CD4-positive, alpha-beta T cell treated with Interleukin-15 for 4 hours (primary cell): ENCODE data around the gene ERF.
"Not testable (repeated sequence)": the region's sequence is repeated elsewhere in the genome, so short reads cannot be mapped to it uniquely, and the experiment has no call there.

Source experiments
- DNase-seq: peaks from one replicate; pipeline ENCODE4 v3.0.0-alpha.2; 2020; ENCODE audit warnings: low spot score

The ERF gene

DNA sequence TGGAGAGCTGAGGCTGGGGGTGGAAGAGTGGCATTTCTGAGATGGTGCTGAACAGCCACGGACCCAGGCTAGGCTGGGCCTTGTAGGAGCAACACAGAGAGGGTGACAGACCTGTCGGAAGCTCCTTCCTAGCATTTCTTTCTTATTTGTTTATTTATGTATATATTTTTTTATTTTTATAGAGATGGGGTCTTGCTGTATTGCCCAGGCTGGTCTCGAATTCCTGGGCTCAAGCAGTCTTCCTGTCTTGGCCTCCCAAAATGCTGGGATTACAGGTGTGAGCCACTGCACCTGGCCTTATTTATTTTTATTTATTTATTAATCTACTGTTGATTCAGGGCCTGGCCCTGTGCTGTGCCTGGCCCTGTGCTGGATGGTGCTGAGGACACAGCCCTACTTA is 20.6 kb upstream of the ERF start:
- DNase-seq = no peak

DNA sequence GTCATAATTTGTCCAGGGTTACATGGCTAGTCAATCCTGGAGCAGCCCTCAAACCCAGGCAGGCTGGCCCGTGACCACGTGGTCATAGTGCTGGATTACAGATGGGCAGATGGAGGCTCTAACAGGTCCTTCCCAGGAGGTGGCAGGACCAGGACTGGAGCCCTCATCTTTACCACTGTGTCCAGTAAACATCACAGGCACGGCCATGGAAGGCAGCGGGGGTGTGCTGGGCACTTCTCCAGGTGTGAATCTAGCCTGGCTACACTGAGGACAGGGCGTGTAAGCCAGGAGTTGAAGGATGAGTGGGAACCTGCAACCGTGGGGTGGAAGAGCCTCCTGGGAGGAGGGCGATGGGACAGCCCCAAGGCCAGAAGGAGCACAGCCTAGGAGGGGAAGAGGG is 20.2 kb upstream of the ERF start:
- no peak for DNase-seq

DNA sequence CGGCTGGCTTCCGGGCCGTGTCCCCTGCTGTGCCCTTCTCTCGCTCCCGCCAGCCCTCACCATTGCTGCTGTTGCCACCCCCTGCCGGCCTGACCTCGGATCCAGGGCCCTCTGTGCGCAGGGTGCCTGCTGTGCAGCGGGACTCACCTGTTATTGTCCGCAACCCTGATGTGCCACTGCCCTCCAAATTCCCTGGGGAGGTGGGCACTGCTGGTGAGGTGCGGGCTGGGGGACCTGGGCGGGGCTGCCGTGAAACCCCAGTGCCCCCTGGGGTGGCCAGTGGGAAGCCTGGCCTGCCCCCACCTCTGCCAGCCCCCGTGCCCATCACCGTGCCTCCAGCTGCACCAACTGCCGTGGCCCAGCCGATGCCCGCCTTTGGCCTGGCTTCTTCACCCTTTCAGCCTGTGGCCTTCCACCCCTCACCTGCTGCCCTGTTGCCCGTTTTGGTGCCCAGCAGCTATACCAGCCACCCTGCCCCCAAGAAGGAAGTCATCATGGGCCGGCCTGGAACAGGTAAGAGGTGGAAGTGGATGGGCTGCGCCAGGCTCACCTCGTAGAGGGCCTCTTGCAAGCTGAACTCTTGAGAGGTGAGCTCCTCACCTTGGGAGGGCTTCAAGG is 19.2 kb upstream of the ERF start:
- DNase-seq = no peak

DNA sequence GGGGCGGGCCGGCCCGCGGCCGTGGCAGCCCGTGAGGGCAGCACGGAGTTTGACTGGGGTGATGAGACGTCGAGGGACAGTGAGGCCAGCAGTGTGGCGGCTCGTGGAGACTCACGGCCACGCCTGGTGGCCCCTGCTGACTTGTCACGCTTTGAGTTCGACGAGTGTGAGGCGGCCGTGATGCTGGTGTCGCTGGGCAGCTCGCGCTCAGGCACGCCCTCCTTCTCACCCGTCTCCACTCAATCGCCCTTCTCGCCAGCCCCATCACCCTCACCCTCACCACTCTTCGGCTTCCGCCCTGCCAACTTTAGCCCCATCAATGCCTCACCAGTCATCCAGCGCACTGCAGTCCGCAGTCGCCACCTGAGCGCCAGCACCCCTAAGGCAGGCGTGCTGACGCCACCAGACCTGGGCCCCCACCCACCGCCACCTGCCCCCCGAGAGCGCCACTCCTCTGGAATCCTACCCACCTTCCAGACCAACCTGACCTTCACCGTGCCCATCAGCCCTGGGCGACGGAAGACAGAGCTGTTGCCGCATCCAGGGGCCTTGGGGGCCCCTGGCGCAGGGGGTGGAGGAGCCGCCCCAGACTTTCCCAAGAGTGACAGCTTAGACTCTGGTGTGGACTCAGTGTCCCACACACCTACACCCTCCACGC is 18.6 kb upstream of the ERF start:
- DNase-seq = no peak

DNA sequence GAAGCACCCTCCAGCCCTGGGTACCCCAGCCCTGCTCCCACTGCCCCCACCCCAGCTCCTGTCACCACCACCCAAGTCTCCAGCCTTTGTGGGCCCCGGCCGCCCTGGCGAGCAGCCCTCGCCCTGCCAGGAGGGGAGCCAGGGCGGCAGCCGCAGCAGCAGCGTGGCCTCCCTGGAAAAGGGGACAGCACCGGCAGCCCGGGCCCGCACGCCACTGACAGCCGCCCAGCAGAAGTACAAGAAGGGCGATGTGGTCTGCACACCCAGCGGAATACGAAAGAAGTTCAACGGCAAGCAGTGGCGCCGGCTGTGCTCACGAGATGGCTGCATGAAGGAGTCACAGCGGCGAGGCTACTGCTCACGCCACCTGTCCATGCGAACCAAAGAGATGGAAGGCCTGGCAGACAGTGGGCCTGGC is 18.1 kb upstream of the ERF start:
- no peak for DNase-seq

DNA sequence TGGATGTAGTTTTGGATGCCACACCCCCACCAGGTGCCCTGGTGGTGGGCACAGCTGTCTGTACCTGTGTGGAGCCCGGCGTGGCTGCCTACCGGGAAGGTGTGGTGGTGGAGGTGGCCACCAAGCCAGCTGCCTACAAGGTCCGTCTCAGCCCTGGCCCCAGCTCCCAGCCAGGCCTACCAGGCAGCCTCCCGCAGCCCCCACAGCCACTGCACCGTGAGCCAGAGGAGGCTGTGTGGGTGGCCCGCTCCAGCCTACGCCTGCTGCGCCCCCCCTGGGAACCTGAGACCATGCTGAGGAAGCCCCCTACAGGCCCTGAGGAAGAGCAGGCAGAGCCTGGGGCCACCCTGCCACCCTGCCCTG is 17.6 kb upstream of the ERF start:
- DNase-seq = no peak

DNA sequence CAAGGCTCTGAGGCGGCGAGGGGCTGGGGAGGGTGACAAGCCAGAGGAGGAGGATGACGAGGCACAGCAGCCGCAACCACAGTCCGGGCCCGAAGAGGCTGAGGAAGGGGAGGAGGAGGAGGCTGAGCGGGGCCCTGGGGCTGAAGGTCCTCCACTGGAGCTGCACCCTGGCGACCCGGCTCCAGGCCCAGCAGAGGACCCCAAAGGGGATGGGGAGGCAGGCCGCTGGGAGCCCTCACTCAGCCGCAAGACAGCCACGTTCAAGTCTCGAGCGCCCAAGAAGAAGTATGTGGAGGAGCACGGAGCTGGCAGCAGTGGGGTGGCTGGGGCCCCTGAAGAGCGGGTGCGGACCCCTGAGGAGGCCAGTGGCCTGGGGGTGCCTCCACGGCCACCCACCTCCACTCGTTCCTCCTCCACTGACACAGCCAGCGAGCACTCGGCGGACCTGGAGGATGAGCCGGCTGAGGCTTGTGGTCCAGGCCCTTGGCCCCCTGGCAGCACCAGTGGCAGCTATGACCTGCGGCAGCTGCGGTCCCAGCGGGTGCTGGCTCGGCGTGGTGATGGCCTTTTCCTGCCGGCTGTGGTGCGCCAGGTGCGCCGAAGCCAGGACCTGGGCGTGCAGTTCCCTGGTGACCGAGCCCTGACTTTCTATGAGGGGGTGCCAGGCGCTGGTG is 17.1 kb upstream of the ERF start:
- no peak for DNase-seq

DNA sequence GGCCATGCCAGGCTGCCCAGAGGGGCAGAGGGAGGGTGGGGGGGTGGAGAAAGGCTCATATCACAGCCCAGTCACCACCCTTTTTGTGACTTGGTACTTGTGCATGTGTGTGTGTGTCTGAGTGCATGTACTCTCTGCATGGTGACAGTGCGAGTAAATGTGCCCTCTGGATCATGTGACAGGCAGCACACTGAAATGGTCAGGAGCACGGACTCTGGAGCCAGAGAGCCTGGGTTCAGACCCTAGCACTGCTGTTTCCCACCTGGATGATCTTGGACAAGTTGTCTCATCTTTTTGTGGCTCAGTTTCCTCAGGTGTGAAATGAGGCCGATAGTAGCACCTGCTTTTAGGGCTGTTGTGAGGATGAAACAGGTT is 16.1 kb upstream of the ERF start:
- no peak for DNase-seq

DNA sequence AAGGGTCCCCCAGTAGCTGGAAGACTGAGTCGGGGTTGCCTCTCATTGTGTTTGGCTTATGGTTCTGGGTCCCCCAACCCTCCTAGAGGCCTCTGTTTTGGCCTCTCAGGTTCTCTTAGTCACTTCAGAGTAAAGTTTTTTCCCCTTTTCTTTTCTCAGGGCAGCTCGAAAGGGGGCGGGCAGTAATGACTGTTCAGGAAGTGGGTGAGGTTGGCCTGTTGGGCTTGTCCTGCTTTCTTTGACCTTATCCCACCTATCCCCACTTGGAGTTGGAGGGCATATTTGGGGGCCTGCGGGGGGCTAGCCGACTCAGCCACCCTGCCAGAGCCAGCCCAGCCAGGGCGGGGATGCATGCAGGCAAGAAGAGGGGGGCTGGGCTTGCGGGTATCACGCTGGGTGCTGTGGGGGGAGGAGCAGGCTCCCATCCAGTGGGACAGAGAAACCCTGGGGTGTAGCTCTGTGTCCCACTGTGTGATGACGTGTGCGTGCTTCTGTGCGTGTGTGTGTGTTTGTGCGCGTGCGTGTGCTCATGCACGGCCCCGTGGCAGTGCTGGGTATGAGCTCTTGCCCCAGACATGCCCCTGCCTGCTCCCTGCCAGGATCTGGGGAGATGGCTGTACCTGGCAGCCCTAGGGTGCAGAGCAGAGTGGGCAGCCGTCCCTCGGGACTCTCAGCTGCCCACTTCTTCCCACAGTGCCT is 15.6 kb upstream of the ERF start:
- DNase-seq = peak; percentile 66

DNA sequence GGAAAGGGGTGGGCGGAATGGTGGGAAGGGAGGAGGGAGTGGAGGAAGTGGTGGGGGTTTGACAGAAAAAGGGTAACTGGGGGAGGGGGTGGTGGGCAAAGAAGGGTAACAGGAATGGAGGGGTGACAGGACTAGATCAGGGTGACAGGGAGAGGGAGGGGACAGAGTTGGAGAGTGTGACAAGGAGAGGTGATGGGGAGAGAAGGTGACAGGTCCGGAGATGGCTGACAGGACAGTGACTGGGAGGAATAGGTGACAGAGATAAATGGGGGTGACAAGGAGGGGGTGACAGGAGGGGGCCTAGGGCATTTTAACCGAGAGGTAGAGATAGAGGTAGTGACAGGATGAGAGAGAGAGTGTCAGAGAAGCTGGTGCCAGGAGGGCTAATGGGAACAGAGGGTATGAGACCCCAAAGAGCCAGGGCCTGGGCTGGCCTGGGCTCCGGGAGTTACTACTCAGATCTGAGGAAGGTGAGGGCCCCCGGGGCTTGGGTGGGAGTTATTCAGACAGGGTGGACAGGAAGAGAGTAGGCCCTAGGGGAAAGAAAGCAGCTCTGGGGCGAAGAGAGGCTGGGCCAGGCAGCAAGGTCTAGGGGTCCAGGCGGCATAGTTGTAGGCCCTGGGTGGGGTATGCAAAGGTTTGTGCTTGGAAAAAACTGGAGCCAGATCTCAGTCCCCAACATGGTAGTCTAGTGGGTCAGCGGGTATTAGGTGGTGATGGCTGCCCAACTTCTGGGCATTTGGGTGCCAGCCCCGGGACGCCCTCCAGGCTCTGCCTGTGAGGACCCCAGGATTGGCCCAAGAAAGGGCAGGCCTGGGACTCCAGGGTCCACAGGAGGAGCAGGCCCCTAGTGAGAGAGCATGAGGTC is 14.8 kb upstream of the ERF start:
- no peak for DNase-seq

DNA sequence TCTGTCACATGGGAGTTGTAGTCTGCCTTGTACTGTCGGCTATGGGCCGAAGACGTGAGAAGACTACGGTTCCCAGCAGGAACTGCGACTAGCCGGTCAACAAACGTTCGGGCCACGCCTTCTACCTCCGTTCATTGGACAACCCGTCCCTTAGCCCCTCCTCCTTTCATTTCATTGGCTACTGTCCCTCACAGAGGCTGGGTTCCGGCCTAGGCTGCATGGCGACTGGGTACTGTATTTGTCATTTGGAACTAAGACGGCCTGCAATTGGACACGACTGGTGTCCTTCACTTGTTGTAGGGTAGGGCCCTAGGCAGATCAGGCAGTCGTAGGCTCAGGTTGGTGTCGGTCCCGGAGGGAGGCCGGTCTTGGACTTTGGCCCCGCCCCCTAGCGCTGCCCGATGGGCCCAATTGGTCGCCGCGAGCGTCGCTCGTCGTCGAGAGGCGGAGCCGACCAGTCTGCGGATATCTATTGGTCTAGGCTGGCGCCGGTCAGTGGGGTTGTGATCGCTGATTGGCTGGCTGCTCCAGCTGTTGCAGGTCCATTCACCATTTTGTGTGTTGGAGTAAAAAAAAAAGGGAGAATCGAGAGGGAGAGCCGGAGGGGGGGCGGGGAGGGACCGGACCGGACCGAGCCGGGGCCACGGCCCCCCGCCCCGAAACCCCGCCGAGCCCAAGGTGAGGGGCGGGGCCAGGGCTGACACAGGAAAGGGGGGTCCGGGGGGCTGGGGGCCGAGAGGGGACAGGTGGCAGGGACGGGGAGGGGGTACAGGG is 14.0 kb upstream of the ERF start, which contains the start of gene CIC:
Gene CIC, plus strand, starts transcription at position 549 of the 774 bp plus-strand sequence. CDS start 2,532 bp downstream, outside the sequence.
- DNase-seq = peak; percentile 100

DNA sequence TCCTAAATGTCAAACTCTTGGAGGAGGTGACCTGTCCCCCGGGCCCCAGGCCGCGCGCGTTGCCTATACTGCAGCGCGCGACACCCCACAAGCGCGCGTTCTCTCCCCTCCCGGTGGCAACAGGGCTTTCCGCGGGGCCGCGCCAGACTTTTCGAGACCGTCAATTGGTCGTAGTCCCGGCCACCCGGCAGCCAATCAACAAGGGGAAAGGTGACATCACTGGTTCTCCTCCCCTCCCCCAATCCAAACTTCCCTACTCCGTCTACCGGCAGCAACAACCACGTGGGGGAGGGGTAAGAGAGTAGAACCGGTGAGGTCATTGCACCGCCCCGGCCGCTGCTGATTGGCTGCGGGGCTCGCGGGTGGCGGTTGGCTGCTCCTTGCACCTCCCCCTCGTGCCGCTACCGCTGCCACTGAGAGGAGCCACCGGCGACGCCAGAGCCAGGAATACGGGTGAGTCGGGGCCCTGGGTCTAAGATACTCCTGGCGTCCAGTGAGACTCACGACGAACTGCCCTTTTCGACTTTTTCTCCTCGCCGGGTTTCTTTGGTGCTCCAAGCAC is 13.3 kb upstream of the ERF start:
- DNase-seq = peak; percentile 100

DNA sequence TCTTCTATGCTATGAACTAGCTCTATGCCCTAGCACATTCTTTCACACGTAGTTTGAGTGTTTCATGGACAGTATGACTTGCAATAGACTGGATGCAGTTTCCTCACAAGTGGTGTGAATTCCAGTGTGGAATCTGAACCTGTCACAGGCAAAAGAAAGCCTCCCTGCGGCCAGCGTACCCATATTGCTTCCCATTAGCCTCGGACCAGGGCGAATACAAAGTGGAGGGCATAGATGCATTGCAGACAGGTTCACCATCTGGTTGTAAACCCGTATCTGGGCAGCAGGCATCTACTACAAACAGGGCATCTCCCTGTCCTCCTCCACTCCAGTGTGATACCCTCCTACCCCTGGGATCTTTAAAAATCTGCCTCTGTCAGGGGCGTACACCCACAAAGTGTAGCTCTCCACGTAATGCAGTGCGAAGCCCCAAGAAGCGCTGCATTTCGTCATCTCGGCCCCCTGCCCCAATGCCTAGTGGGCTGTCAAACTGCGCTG is 12.8 kb upstream of the ERF start:
- no peak for DNase-seq

DNA sequence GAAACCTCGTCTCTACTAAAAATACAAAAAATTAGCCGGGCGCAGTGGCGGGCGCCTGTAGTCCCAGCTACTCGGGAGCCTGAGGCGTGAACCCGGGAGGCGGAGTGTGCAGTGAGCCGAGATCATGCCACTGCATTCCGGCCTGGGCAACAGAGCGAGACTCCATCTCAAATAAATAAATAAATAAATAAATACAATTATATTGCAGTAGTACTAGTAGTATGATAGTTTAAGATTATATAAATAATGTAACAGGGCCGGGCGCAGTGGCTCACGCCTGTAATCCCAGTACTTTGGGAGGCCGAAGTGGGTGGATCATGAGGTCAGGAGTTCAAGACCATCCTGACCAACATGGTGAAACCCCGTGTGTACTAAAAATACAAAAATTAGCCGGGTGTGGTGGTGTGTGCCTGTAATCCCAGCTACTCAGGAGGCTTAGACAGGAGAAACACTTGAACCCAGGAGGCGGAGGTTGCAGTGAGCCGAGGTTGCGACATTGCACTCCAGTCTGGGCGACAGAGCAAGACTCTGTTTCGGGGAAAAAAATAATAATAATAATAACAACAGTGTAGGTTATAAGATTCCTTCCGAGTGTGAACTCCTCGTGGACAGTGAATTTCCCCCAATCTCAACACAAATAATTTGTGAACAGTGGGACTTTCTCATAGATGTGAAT is 12.1 kb upstream of the ERF start:
- DNase-seq = not testable (repeated sequence)

DNA sequence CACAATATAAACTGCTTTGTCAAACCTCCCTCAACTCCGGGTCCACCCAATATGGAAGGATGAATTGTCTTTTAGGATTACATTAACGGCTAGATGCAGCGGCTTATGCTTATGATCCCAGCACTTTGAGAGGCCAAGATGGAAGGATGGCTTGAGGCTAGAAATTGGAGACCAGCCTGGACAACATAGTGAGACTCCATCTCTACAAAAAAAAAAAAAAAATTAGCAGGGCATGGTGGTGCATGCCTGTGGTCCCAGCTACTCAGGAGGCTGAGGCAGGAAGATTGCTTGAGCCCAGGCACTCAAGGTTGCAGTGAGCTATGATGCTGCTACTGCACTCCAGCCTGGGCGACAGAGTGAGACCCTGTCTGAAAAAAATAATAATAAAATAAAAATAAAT is 11.2 kb upstream of the ERF start:
- DNase-seq = not testable (repeated sequence)

DNA sequence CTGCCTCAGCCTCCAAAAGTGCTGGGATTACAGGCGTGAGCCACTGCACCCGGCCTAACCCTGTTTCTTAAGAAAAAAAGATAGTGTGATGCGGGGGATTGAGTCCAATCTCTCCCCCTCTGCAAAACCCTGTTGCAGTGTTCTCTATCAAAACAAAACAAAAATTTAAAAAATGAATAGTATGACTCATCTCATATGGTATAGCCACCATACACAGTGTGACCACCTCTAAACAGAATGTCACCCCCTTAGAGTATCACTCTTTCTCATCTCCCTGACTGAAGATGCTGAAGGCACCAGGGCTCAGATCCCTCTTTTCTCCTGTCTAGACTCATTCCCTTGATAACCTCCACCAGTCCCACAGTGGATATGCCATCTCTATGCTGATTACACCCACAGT is 6.8 kb upstream of the ERF start:
- DNase-seq = no peak

DNA sequence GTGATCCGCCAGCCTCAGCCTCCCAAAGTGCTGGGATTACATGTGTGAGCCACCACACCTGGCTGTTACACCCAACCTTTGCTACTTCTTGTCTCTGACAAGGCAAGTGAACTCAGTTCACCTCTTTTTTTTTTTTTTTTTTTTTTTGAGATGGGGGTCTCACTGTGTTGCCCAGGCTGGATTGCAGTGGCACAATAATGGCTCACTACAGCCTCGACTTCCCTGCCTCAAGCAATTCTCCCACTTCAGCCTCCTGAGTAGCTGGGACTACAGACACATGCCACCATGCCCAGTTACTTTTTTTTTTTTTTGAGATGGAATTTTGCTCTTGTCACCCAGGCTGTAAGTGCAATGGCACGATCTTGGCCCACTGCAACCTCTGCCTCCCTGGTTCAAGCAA is 2.9 kb upstream of the ERF start:
- DNase-seq = not testable (repeated sequence)

DNA sequence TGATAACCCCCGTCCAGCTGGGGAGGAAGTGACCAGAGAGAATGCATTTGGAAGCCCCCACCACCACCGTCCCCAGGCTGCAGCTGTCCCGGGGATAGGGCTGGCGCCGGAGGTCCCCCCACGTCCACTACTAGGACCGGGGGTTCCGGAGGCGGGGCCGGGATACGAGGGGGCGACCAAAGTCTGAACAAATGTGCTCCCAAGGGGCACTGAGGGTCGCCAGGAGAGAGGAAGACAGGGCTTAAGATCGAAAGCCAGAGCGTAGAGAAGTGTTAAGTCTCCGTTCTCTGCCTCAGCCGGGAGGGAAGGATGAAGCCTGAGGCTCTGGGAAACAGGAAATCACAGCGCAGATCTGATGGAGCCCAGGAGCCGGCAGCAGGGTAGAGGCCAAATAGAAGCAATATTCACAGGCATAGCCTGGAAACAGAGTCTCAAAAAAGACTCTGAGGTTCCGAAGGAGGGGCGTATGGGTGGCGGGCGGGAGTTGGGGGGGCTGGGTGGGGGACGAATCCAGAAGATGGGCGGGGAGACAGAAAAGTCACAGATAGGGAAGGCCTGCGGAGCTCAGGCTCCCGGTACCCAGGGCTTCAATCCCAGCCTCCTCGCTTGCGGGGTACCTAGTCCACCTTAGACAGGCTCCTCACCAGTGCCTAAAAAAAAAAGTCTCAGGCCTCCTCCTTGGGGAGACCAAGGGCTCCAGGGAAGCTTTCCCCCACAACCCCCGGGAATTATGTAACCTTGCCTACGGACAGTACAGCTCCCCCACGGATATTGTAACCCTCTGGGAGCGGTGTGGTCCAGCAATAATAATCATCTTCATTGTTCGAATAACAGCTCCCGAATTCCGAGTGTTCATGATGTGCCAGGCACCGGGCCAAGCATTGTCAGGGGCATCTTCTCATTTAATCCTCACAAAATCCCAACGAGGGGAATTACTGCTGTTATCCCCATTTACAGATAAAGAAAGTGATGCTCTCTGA is 1.1 kb upstream of the ERF start:
- no peak for DNase-seq
